ENCODE data around the gene ARFGAP1.

- TF ChIP-seq BHLHE40 (IDR thresholded peaks at IDR 0.05; ENCODE audit: low read depth, low read length) (no peak), CTCF (IDR thresholded peaks at IDR 0.05) (no peak), SREBF2 (IDR thresholded peaks at IDR 0.05) (no peak), NR3C1 (IDR thresholded peaks at IDR 0.05) (no peak), MYC (IDR thresholded peaks at IDR 0.05; ENCODE audit: borderline replicate concordance, low read length) (no peak), SMC3 (IDR thresholded peaks at IDR 0.05) (no peak), POLR2AphosphoS2 (conservative IDR thresholded peaks at IDR 0.05; ENCODE audit: low read length) (no peak), FOSL2 (IDR thresholded peaks at IDR 0.05) (no peak), FOSL2 (CRISPR knock-in tag; IDR thresholded peaks at IDR 0.05) (no peak), PHF8 (IDR thresholded peaks at IDR 0.05; ENCODE audit: borderline replicate concordance, low read depth) (no peak), JUN (IDR thresholded peaks at IDR 0.05) (no peak)
Observed at GRCh38 chr20:63223826-63224207, 48.8 kb upstream of the ARFGAP1 start.
